ENCODE results near the gene SRD5A3. TPM values are rescaled to one million over a fixed set of nuclear protein-coding genes. Genes with fewer than 3 reads are reported as not detected.

Gene SRD5A3
- total RNA-seq, 1 donor from 2014 or later = 39.5 TPM

DNA sequence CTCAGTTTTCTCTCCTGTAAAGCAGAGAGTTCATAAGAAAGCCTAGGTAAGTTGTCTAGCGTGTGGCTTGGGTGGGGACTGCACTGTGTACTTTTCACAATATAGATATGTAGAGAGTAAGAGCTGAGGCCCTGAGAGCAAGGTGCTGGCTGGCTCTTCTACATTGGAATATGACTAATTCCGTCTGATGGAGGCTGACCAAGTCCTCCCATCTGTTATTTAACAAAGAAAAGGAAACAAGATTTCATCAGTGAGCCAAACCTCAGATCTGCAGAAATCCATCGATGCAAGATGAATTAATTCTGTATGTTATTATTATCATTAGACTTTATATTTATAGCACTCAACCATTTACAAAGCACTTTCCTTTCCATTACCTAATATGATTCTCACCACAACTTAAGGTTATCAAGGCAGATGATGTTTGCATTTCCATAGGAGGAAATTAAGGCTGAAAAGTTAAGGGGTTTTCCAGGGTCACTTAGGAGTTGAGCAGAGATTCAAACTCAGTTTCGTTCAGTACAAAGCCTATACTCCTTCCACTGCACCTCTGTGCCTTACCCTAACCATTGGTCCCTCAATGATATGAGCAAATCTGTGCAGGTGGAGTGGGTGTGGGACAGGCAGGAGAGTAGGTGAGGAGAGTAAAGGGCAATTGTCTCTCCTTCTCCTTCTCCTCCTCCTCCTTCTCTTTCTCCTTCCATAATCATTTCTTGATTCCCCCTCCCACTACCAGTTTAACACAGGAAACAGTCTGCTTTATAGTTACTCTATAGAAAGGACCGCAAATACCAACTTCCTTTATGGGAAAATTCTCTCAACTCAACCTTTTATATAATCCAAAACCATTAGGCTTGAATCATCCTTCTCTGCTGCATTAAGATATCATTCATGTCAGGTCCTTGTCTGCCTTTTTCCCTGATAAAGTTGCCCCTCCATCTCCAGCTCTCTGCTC lies 27.6 kb upstream of the SRD5A3 start:
- Mint-ChIP-seq H3K4me1 (ENCODE audit: low read depth, unreplicated experiment) (no peaks in the 10 kb centered on the region), H3K4me3 (ENCODE audit: unreplicated experiment) (no peak overlapping the region), H3K27me3 (ENCODE audit: low read depth, unreplicated experiment) (no peaks in the 10 kb centered on the region), H3K9me3 (ENCODE audit: unreplicated experiment) (no peaks in the 10 kb centered on the region), H3K36me3 (ENCODE audit: low read depth, unreplicated experiment) (no peaks in the 10 kb centered on the region), H3K27ac (ENCODE audit: unreplicated experiment) (no peak overlapping the region)
- H3K79me2 ChIP-seq (ENCODE audit: insufficient read depth, low read length) = no peaks in the 10 kb centered on the region
- H2AFZ ChIP-seq (ENCODE audit: low read depth, low read length) = no peak overlapping the region
- no peak overlapping the region for H3K4me2 ChIP-seq (ENCODE audit: low read length)
- TF ChIP-seq, protein P1, sequence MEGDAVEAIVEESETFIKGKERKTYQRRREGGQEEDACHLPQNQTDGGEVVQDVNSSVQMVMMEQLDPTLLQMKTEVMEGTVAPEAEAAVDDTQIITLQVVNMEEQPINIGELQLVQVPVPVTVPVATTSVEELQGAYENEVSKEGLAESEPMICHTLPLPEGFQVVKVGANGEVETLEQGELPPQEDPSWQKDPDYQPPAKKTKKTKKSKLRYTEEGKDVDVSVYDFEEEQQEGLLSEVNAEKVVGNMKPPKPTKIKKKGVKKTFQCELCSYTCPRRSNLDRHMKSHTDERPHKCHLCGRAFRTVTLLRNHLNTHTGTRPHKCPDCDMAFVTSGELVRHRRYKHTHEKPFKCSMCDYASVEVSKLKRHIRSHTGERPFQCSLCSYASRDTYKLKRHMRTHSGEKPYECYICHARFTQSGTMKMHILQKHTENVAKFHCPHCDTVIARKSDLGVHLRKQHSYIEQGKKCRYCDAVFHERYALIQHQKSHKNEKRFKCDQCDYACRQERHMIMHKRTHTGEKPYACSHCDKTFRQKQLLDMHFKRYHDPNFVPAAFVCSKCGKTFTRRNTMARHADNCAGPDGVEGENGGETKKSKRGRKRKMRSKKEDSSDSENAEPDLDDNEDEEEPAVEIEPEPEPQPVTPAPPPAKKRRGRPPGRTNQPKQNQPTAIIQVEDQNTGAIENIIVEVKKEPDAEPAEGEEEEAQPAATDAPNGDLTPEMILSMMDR (IDR thresholded peaks at IDR 0.05; ENCODE audit: insufficient read depth, low read depth, low read length) = no peak
- no peak for TF ChIP-seq EZH2 (IDR thresholded peaks at IDR 0.05; ENCODE audit: insufficient read depth, low read length)
- H4K20me1 ChIP-seq (ENCODE audit: insufficient read depth, low read length) = no peaks in the 10 kb centered on the region
- H3K36me3 ChIP-seq (ENCODE audit: insufficient read depth, low read length) = no peaks in the 10 kb centered on the region
- H3K9me3 ChIP-seq (ENCODE audit: insufficient read depth, low read depth, low read length) = no peaks in the 10 kb centered on the region
- H3K27me3 ChIP-seq (ENCODE audit: insufficient read depth, low read length) = no peaks in the 10 kb centered on the region
- H3K27ac ChIP-seq (ENCODE audit: low read depth, low read length) = no peak overlapping the region
- H3K4me3 ChIP-seq (ENCODE audit: insufficient read depth, low read depth, low read length) = no peak overlapping the region
- DNase-seq (ENCODE audit: low read depth) = peak; percentile 54
- H3K4me1 ChIP-seq (ENCODE audit: insufficient read depth, low read length) = no peaks in the 10 kb centered on the region
- no peak for FAIRE-seq
- no peak overlapping the region for H3K9ac ChIP-seq (ENCODE audit: low read length)

DNA sequence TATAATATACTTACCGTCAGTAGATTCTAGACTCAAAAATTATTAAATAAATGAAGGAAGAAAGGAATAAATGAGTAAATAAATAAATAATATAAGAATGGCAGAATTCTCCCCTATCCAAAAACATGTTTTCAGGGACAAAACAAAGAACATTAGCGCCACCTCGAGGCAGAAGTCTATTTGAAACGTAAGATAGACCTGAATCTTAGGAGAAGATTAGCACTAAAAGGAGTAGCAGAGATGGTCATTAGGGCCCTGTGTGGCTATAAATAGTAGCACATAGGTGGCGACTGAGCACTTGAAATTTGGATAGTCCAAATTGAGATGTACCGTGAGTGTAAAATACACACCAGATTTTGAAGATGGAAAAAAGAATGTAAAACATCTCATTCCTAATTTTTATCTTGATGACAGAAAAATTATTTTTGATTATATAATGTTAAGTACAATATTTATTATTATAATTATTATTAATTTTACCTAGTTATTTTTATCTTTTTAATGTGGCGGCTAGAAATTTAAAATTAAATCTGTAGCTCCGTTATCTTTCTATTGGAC lies 24.3 kb upstream of the SRD5A3 start:
- Histone ChIP-seq H3K36me3 (ENCODE audit: insufficient read depth, low read length) (no peaks in the 10 kb centered on the region), H3K79me2 (ENCODE audit: insufficient read depth, low read length) (no peaks in the 10 kb centered on the region), H3K9ac (ENCODE audit: low read length) (no peak overlapping the region), H2AFZ (ENCODE audit: low read depth, low read length) (no peak overlapping the region), H3K4me3 (ENCODE audit: insufficient read depth, low read depth, low read length) (no peak overlapping the region), H4K20me1 (ENCODE audit: insufficient read depth, low read length) (no peaks in the 10 kb centered on the region), H3K4me1 (ENCODE audit: insufficient read depth, low read length) (no peaks in the 10 kb centered on the region), H3K27ac (ENCODE audit: low read depth, low read length) (no peak overlapping the region), H3K9me3 (ENCODE audit: insufficient read depth, low read depth, low read length) (no peaks in the 10 kb centered on the region), H3K27me3 (ENCODE audit: insufficient read depth, low read length) (no peaks in the 10 kb centered on the region), H3K4me2 (ENCODE audit: low read length) (no peak overlapping the region)
- peak; percentile 51 for DNase-seq (ENCODE audit: low read depth)
- Mint-ChIP-seq H3K4me1 (ENCODE audit: low read depth, unreplicated experiment) (no peaks in the 10 kb centered on the region), H3K27me3 (ENCODE audit: low read depth, unreplicated experiment) (no peaks in the 10 kb centered on the region), H3K27ac (ENCODE audit: unreplicated experiment) (no peak overlapping the region), H3K4me3 (ENCODE audit: unreplicated experiment) (no peak overlapping the region), H3K9me3 (ENCODE audit: unreplicated experiment) (peaks cover 2% of the 10 kb centered on the region), H3K36me3 (ENCODE audit: low read depth, unreplicated experiment) (no peaks in the 10 kb centered on the region)
- no peak for FAIRE-seq
- TF ChIP-seq EZH2 (IDR thresholded peaks at IDR 0.05; ENCODE audit: insufficient read depth, low read length) = no peak
- TF ChIP-seq, protein P1 (IDR thresholded peaks at IDR 0.05; ENCODE audit: insufficient read depth, low read depth, low read length) = peak; percentile 79
